ENCODE measurements around the gene TEX261.

The TEX261 gene

GRCh38 chr2:70964596-70965386, 29.9 kb downstream of the TEX261 start:
- H3K4me3 ChIP-seq (ENCODE audit: low read length in 2 of 2), result peak overlapping the region; percentile 66 to 70
- H3K27me3 ChIP-seq (ENCODE audit: control insufficient read depth in 1 of 2, insufficient read depth in 2 of 2, low read length in 2 of 2), result peaks cover 28 to 38% of the 10 kb centered on the region in 2 donors
- no peaks in the 10 kb centered on the region for H3K9me3 ChIP-seq (ENCODE audit: control insufficient read depth in 2 of 2, low read length in 2 of 2)
- peaks cover 4% of the 10 kb centered on the region for H3K4me1 ChIP-seq (ENCODE audit: control insufficient read depth, insufficient read depth, low read length)
- no peak overlapping the region for H3K9ac ChIP-seq (ENCODE audit: low read length in 2 of 2)
- no peak overlapping the region for H3K27ac ChIP-seq (ENCODE audit: low read length)
- no peaks in the 10 kb centered on the region for H3K36me3 ChIP-seq (ENCODE audit: control insufficient read depth in 2 of 2, insufficient read depth in 2 of 2, low read length in 2 of 2)

- H3K9me3 ChIP-seq (ENCODE audit: control insufficient read depth in 2 of 2, low read length in 2 of 2), result no peaks in the 10 kb centered on the region
- no peak overlapping the region for H3K4me3 ChIP-seq (ENCODE audit: low read length in 2 of 2)
- H3K36me3 ChIP-seq (ENCODE audit: control insufficient read depth in 2 of 2, insufficient read depth in 2 of 2, low read length in 2 of 2), result no peaks in the 10 kb centered on the region
- H3K27ac ChIP-seq (ENCODE audit: low read length), result no peak overlapping the region
- no peak overlapping the region for H3K9ac ChIP-seq (ENCODE audit: low read length in 2 of 2)
- H3K27me3 ChIP-seq (ENCODE audit: control insufficient read depth in 1 of 2, insufficient read depth in 2 of 2, low read length in 2 of 2), result peaks cover 33 to 44% of the 10 kb centered on the region in 2 donors
- peaks cover 4% of the 10 kb centered on the region for H3K4me1 ChIP-seq (ENCODE audit: control insufficient read depth, insufficient read depth, low read length)
These were observed 30.5 kb downstream of the TEX261 start for GRCh38 chr2:70964133-70964532.

GRCh38 chr2:70962885-70963878, 31.5 kb downstream of the TEX261 start:
- Histone ChIP-seq H3K9ac (ENCODE audit: low read length in 2 of 2) (no peak overlapping the region), H3K4me1 (ENCODE audit: control insufficient read depth, insufficient read depth, low read length) (peaks cover 4% of the 10 kb centered on the region), H3K9me3 (ENCODE audit: control insufficient read depth in 2 of 2, low read length in 2 of 2) (no peaks in the 10 kb centered on the region), H3K27ac (ENCODE audit: low read length) (no peak overlapping the region), H3K4me3 (ENCODE audit: low read length in 2 of 2) (no peak overlapping the region), H3K36me3 (ENCODE audit: control insufficient read depth in 2 of 2, insufficient read depth in 2 of 2, low read length in 2 of 2) (no peaks in the 10 kb centered on the region), H3K27me3 (ENCODE audit: control insufficient read depth in 1 of 2, insufficient read depth in 2 of 2, low read length in 2 of 2) (peaks cover 34 to 52% of the 10 kb centered on the region in 2 donors)

- no peak overlapping the region for H3K9ac ChIP-seq (ENCODE audit: low read length in 2 of 2)
- H3K36me3 ChIP-seq (ENCODE audit: control insufficient read depth in 2 of 2, insufficient read depth in 2 of 2, low read length in 2 of 2), result no peaks in the 10 kb centered on the region
- no peak overlapping the region for H3K4me3 ChIP-seq (ENCODE audit: low read length in 2 of 2)
- H3K27ac ChIP-seq (ENCODE audit: low read length), result no peak overlapping the region
- no peaks in the 10 kb centered on the region for H3K9me3 ChIP-seq (ENCODE audit: control insufficient read depth in 2 of 2, low read length in 2 of 2)
- H3K27me3 ChIP-seq (ENCODE audit: control insufficient read depth in 1 of 2, insufficient read depth in 2 of 2, low read length in 2 of 2), result peaks cover 40 to 57% of the 10 kb centered on the region in 2 donors
- peaks cover 4% of the 10 kb centered on the region for H3K4me1 ChIP-seq (ENCODE audit: control insufficient read depth, insufficient read depth, low read length)
These were observed 32.3 kb downstream of the TEX261 start for GRCh38 chr2:70962211-70962884.

GRCh38 chr2:70961648-70961994, 33.1 kb downstream of the TEX261 start:
- H3K27me3 ChIP-seq (ENCODE audit: control insufficient read depth in 1 of 2, insufficient read depth in 2 of 2, low read length in 2 of 2), result peaks cover 40 to 57% of the 10 kb centered on the region in 2 donors
- no peak overlapping the region for H3K27ac ChIP-seq (ENCODE audit: low read length)
- no peak overlapping the region for H3K4me3 ChIP-seq (ENCODE audit: low read length in 2 of 2)
- no peaks in the 10 kb centered on the region for H3K36me3 ChIP-seq (ENCODE audit: control insufficient read depth in 2 of 2, insufficient read depth in 2 of 2, low read length in 2 of 2)
- H3K9me3 ChIP-seq (ENCODE audit: control insufficient read depth in 2 of 2, low read length in 2 of 2), result no peaks in the 10 kb centered on the region
- peaks cover 4% of the 10 kb centered on the region for H3K4me1 ChIP-seq (ENCODE audit: control insufficient read depth, insufficient read depth, low read length)
- H3K9ac ChIP-seq (ENCODE audit: low read length in 2 of 2), result no peak overlapping the region

GRCh38 chr2:70960833-70961647, 33.6 kb downstream of the TEX261 start:
- H3K9me3 ChIP-seq (ENCODE audit: control insufficient read depth in 2 of 2, low read length in 2 of 2), result no peaks in the 10 kb centered on the region
- no peaks in the 10 kb centered on the region for H3K36me3 ChIP-seq (ENCODE audit: control insufficient read depth in 2 of 2, insufficient read depth in 2 of 2, low read length in 2 of 2)
- no peak overlapping the region for H3K9ac ChIP-seq (ENCODE audit: low read length in 2 of 2)
- peaks cover 4% of the 10 kb centered on the region for H3K4me1 ChIP-seq (ENCODE audit: control insufficient read depth, insufficient read depth, low read length)
- H3K27ac ChIP-seq (ENCODE audit: low read length), result no peak overlapping the region
- H3K27me3 ChIP-seq (ENCODE audit: control insufficient read depth in 1 of 2, insufficient read depth in 2 of 2, low read length in 2 of 2), result peaks cover 40 to 57% of the 10 kb centered on the region in 2 donors
- H3K4me3 ChIP-seq (ENCODE audit: low read length in 2 of 2), result no peak overlapping the region

GRCh38 chr2:70959851-70960832, 34.5 kb downstream of the TEX261 start:
- H3K27me3 ChIP-seq (ENCODE audit: control insufficient read depth in 1 of 2, insufficient read depth in 2 of 2, low read length in 2 of 2), result peaks cover 40 to 57% of the 10 kb centered on the region in 2 donors
- no peak overlapping the region for H3K9ac ChIP-seq (ENCODE audit: low read length in 2 of 2)
- peaks cover 2% of the 10 kb centered on the region for H3K4me1 ChIP-seq (ENCODE audit: control insufficient read depth, insufficient read depth, low read length)
- H3K4me3 ChIP-seq (ENCODE audit: low read length in 2 of 2), result no peak overlapping the region
- no peaks in the 10 kb centered on the region for H3K9me3 ChIP-seq (ENCODE audit: control insufficient read depth in 2 of 2, low read length in 2 of 2)
- H3K27ac ChIP-seq (ENCODE audit: low read length), result no peak overlapping the region
- no peaks in the 10 kb centered on the region for H3K36me3 ChIP-seq (ENCODE audit: control insufficient read depth in 2 of 2, insufficient read depth in 2 of 2, low read length in 2 of 2)

- Histone ChIP-seq H3K4me3 (ENCODE audit: low read length in 2 of 2) (no peak overlapping the region), H3K36me3 (ENCODE audit: control insufficient read depth in 2 of 2, insufficient read depth in 2 of 2, low read length in 2 of 2) (no peaks in the 10 kb centered on the region), H3K27ac (ENCODE audit: low read length) (no peak overlapping the region), H3K27me3 (ENCODE audit: control insufficient read depth in 1 of 2, insufficient read depth in 2 of 2, low read length in 2 of 2) (peaks cover 36 to 53% of the 10 kb centered on the region in 2 donors), H3K4me1 (ENCODE audit: control insufficient read depth, insufficient read depth, low read length) (no peaks in the 10 kb centered on the region), H3K9me3 (ENCODE audit: control insufficient read depth in 2 of 2, low read length in 2 of 2) (no peaks in the 10 kb centered on the region), H3K9ac (ENCODE audit: low read length in 2 of 2) (no peak overlapping the region)
These were observed 35.4 kb downstream of the TEX261 start for GRCh38 chr2:70959271-70959761.

- Histone ChIP-seq H3K9ac (ENCODE audit: low read length in 2 of 2) (no peak overlapping the region), H3K36me3 (ENCODE audit: control insufficient read depth in 2 of 2, insufficient read depth in 2 of 2, low read length in 2 of 2) (no peaks in the 10 kb centered on the region), H3K27ac (ENCODE audit: low read length) (no peak overlapping the region), H3K9me3 (ENCODE audit: control insufficient read depth in 2 of 2, low read length in 2 of 2) (no peaks in the 10 kb centered on the region), H3K4me1 (ENCODE audit: control insufficient read depth, insufficient read depth, low read length) (no peaks in the 10 kb centered on the region), H3K4me3 (ENCODE audit: low read length in 2 of 2) (no peak overlapping the region), H3K27me3 (ENCODE audit: control insufficient read depth in 1 of 2, insufficient read depth in 2 of 2, low read length in 2 of 2) (peaks cover 33 to 50% of the 10 kb centered on the region in 2 donors)
These were observed 35.9 kb downstream of the TEX261 start for GRCh38 chr2:70958759-70959158.
